IPS DF 4.7 (cell line): ENCODE measurements around the gene TTI1.

Source experiments
- DNase-seq: peaks from one replicate; pipeline ENCODE4 v3.0.0-alpha.2; 2013; ENCODE audit warnings: low spot score; ENCODE audit errors: extremely low read depth

Gene TTI1

DNA sequence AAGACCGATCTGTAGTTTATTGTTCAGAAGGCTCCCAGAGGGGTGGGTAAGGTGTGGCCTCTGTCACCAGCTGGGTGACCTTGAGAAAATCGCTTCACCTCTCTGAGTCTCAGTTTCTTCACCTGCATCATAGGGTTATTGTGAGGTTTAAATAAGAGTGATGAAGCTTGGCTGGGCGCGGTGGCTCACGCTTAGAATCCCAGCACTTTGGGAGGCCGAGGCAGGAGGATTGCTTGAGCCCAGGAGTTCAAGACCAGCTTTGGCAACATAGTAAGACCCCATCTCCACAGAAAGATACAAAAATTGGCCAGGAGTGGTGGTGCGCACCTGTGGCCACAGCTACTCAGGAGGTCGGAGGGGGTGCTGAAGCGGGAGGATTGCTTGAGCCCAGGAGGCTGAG is 94.3 kb downstream of the TTI1 start:
- DNase-seq, result no peak

DNA sequence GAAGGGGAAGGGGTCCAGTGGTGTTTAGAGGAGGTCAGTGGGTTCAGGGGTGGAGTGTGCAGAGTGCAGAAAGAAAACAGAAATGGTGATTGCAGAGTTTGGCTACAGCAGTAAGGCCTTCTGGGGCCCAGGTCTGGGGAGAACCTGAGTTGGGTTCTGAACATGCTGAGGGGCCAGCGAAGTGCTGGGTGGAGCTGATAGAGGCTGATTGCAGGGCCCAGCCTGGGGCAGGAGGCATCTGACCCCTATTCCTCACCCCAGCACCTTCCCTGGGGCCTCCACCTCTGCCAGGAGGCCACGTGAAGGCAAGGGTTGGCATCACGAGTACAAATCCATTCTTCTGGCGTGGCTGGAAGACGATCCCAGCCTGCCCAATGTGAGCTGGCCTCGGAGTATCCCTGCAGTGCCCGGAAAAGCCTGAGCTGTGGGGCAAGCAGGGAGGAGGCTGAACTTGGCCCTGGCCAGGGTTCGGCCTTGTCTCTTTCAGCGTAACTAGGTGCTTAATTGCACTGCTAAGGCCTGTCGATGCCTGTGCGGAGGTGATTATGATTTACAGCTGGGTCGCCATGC is 95.0 kb downstream of the TTI1 start:
- no peak for DNase-seq

- DNase-seq, result no peak
Observed at GRCh38 chr20:37937686-37938085, 95.6 kb downstream of the TTI1 start.

DNA sequence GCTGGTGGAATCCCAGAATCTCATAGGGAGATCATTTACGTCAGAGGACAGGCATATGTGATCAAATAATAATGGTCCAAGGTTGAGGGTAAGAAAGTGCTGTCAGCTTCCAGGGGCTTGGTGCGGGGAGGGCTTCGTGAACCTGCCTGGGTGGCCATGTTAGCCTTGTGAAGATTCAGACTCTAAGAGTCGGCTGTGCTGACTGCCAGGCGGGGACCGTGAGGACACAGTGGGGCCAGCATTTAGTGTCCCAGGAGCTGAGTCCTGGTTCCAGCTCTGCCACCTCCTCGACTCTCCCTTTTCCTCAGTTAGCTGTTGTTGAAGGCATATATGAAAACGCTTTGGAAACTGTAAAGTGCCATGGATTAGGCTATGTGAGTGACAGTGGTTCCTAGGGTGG is 96.8 kb downstream of the TTI1 start:
- DNase-seq, result no peak

- DNase-seq, result no peak
Observed at GRCh38 chr20:37936041-37936440, 97.2 kb downstream of the TTI1 start.

- no peak for DNase-seq
Observed at GRCh38 chr20:37935435-37935834, 97.8 kb downstream of the TTI1 start.

GRCh38 chr20:37934634-37935375 is 98.5 kb downstream of the TTI1 start:
- DNase-seq, result no peak

DNA sequence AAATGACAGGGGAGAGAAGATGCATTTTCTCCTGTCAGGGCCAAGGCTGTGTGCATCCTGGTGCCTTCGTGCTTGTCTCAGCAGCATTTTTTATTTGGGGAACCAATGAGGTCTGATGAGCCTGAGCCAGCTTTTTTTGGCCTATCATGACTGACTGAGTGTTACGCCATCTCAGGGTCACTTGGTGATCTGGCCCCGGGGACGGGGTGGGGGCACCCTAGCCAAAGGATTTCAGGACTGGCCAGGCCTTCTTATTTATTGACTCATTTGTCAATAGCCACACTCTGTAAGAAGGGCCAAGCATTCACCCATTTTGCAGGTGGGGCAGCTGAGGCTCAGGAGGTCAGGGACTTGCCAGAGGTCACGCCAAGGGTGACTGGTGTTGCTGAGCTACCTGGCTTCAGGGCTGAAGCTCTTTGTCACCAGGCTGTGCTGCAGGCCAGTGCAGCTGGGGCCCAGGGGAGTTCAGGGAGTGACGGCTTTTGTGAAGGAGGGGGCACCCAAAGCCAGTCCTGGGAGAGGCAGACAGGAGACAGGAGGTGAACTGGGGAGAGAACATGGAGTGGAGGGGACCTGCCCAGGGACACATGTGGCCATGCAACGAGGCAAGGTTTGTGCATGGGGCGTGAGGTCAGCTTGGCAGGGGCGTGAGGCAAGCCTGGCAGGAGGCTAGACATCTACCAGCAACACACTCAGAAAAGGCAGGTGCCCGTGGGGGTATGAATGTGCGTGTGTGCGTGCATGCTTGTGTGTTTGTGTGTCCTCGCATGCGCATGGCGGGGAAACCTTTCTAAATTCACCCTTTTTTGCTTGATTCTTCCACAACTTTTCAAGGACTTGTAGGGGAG is 99.2 kb downstream of the TTI1 start:
- no peak for DNase-seq
